GDM1 (cell line): ENCODE measurements around the gene CDH1.
"Not testable (repeated sequence)": the region's sequence is repeated elsewhere in the genome, so short reads cannot be mapped to it uniquely, and the experiment has no call there.

Experiments used
- DNase-seq: peaks from one replicate; lab custom pipeline; 2025; lab: John Stamatoyannopoulos, UW

The CDH1 gene

GRCh38 chr16:68790944-68791343 is 53.9 kb downstream of the CDH1 start:
- no peak for DNase-seq

DNA sequence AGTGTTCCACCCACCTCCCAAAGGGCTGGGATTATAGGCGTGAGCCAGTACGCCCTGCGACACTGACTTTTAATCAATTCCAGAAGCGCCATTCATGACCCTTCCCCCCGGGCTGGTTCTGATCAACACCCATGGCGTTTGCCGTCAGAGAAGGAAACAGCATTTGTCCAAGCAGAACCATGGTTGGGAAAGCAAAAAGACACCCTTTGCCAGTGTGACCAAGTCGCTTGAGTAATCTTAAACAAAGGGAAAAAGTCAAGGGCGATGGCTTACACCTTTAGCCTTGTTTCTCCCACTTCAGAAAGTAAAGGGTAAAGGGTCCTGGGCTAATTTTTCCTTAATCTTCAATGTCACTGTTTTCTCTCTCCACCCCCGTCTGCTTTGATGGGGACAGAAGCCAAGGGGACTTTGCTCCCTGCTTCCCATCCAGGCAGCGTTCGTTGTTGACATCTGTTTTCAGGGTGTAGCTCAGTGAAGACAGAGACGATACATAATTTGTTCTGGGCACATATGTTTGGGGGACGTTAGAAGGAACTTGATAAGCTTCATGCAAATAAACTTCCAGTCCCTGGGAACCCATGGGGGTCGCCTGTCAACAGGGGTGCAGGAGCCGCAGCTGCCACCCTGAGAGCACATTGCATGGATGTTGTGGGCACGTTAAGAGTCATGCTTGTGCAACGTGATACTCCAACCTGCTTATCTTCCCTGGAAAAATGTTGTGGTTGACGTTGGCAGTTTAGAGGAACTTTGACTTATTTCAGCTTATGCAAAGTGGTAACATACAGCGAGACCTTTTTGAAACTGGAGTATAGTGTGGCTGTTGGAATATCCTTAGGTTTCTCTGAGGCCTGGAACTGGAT is 55.6 kb downstream of the CDH1 start:
- no peak for DNase-seq

GRCh38 chr16:68793401-68793857 is 56.3 kb downstream of the CDH1 start:
- DNase-seq = no peak

DNA sequence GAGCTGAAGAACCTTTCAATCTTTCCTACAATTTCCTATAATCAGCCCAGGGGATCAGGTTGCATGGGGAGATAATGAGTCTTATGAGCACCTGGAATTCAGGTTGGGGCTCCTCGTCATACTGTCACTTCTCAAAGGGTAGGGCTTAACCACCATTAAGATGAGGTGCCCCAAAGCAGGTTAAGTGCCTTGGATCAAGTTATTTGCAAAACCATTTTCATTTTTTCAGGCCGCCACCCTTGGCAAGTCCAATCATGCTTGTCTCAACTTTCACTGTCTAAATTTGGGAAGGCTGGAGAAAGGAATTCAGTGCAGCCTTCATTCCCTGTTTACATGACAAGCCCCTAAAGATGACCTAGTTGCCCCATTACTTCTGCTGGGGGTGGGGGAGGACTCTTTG is 61.3 kb downstream of the CDH1 start:
- no peak for DNase-seq

GRCh38 chr16:68800257-68800875 is 63.3 kb downstream of the CDH1 start:
- DNase-seq = peak; percentile 27

GRCh38 chr16:68802190-68802589 is 65.1 kb downstream of the CDH1 start:
- no peak for DNase-seq

DNA sequence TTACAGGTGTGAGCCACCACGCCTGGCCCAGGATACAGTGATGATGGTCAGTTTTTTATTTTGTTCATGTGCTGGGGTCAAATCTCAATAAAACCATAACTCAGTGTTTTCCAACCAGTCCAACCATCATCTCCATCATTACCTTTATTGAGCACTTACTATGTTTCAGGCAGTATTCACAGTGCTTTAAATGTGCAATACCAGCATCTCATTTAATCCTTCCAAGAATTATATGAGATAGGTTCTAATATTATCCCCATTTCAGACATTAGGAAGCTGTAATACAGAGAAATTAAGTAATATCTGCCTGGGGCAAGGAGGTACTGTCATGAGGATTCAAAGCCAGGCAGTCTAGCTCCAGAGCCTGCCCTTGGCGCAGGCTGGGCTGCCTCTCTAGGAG is 69.3 kb downstream of the CDH1 start:
- no peak for DNase-seq

GRCh38 chr16:68806981-68807380 is 69.9 kb downstream of the CDH1 start:
- DNase-seq = no peak

DNA sequence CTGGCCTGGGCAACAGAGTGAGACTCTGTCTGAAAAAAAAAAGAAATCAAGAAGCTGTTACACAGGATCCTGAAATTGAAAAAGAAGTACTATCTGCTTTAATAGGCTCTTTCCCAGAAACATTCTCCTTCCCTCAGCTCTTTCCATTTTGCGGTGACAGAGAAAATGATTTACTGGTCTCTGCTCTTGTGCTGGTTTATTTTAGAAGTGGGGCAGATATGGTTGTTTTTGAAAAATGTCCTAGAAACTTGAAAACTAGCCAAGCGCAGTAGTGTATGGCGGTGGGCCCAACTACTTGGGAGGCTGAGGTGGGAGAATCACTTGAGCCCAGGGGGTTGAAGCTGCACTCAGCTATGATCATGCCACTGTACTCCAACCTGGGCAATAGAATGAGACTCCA is 77.4 kb downstream of the CDH1 start:
- no peak for DNase-seq

GRCh38 chr16:68823401-68824135 is 86.5 kb downstream of the CDH1 start:
- no peak for DNase-seq

GRCh38 chr16:68825427-68825826 is 88.3 kb downstream of the CDH1 start:
- no peak for DNase-seq

DNA sequence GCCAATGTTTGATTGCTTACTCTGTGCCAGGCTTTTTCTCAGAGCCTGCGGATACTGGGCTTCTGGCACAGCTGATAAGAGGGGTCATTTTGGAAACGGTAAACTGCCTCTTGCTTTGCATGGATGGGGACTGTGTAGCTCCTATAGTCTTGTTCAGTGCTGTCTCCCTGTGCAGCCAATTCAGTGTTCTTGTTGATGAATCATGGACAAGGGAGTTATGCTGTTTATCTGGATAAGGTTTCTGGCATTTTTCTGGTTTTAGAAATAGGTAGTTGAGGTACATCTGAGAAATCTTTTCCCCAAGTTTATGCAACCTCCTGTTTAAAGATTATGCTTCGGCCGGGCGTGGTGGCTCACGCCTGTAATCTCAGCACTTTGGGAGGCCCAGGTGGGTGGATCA is 89.6 kb downstream of the CDH1 start:
- DNase-seq = no peak

GRCh38 chr16:68833251-68833650 is 96.2 kb downstream of the CDH1 start:
- DNase-seq = no peak

DNA sequence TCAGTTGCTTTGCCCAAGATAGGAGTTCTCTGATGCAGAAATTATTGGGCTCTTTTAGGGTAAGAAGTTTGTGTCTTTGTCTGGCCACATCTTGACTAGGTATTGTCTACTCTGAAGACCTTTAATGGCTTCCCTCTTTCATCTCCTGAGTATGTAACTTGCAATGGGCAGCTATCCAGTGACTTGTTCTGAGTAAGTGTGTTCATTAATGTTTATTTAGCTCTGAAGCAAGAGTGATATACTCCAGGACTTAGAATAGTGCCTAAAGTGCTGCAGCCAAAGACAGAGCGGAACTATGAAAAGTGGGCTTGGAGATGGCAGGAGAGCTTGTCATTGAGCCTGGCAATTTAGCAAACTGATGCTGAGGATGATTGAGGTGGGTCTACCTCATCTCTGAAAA is 97.5 kb downstream of the CDH1 start:
- DNase-seq = no peak

DNA sequence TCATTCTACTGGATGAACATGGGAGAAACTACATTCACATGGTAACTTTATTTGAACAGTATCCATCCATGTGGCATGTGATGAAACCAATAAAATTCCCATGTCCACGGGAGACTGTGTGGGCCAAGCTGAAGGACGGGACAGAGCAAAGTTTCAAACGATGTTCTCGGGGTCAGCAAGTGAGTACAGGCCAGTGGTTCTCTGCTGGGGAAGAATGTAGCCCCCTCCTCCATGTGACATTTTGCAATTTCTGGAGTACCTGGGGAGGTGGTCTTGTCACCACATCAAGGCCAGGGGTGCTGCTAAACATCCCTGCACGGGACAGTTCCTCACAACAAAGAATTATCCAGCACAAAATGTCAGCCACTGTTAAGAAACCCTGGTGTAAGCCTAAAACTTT is 98.9 kb downstream of the CDH1 start:
- no peak for DNase-seq

DNA sequence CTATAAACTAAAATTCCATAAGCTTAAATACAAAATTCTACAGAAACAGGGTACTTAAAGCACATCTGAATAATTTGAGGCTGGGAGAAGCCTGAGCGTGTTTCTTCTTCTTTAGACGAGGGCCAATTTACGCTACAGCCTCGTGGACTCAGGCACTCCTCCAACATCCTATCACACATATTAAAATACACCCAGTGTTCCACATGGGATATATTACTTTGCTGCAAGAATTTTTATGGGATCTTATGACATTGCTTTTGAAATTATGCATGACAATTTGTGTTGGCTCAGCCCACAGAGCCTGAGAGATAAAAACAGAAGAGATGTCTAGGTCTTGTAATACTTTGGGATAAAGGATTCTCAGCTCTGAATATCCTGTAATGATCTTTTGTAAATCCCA is 102.7 kb downstream of the CDH1 start:
- no peak for DNase-seq

DNA sequence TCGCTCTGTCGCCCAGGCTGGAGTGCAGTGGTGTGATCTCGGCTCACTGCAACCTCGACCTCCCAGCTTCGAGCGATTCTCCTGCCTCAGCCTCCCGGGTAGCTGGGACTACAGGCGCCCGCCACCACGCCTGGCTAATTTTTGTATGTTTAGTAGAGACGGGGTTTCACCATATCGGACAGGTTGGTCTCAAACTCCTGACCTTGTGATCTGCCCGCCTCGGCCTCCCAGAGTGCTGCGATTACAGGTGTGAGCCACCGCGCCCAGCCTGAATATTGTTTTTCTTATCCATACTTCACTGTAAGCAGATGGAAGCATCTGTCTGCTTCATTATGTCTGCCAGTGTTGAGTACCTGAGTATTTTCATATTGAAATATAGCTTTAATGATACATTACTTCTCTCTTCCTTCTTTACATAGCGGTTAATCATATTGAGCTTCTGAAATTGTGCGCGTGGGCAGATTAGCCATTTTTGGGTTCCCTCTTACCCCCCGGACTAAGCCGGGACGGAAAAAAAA is 105.9 kb downstream of the CDH1 start:
- not testable (repeated sequence) for DNase-seq

- peak; percentile 44 for DNase-seq
Observed at GRCh38 chr16:68843482-68844210, 106.6 kb downstream of the CDH1 start, which contains the start of gene TANGO6. TSS of gene TANGO6 (plus strand) at chr16:68843531. CDS start at chr16:68843618, 87 bp downstream.

DNA sequence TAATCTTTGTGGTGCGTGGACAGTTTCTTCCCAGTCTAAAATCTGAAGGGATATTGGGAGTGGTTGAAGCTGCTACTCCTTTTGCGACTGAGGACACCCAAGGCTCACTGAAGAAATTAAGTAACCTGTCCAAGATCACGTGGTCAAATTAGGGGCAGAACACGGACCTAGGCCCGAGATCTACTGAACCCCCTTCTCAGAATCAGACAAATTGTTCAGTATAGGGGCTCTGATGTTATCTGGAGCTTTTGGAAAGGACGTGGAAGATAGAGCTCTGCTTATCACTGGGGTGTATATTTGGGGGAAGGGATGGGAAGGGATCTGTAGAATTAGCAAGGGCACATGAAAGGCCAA is 107.1 kb downstream of the CDH1 start:
- DNase-seq = no peak

- no peak for DNase-seq
Observed at GRCh38 chr16:68848786-68849185, 111.7 kb downstream of the CDH1 start.

- DNase-seq = no peak
Observed at GRCh38 chr16:68850481-68850880, 113.4 kb downstream of the CDH1 start.

GRCh38 chr16:68851601-68852000 is 114.5 kb downstream of the CDH1 start:
- DNase-seq = no peak
